HUES6 (cell line): ENCODE data around the gene DMBX1.

Source experiments
- H3K27ac ChIP-seq: 2 replicates; pipeline ENCODE4 v1.7.0; 2013; ENCODE audit warnings: low read depth, mild to moderate bottlenecking, low read length, inconsistent platforms
- H3K27me3 ChIP-seq: 2 replicates; pipeline ENCODE4 v1.6.1; 2013; ENCODE audit warnings: low read length; ENCODE audit not compliant: control insufficient read depth, insufficient read depth
- H3K36me3 ChIP-seq: 2 replicates; pipeline ENCODE4 v1.6.1; 2013; ENCODE audit warnings: low read length; ENCODE audit not compliant: control insufficient read depth, insufficient read depth
- H3K4me1 ChIP-seq: 2 replicates; pipeline ENCODE4 v1.6.1; 2013; ENCODE audit warnings: low read length; ENCODE audit not compliant: control insufficient read depth, insufficient read depth
- H3K4me3 ChIP-seq: 2 replicates; pipeline ENCODE4 v1.5.1; 2013; ENCODE audit warnings: low read depth, low read length
- H3K9ac ChIP-seq: one replicate; pipeline ENCODE4 v1.6.1; 2013; ENCODE audit warnings: mild to moderate bottlenecking, low read length
- H3K9me3 ChIP-seq: 2 replicates; pipeline ENCODE4 v1.6.1; 2013; ENCODE audit warnings: low read depth, low read length; ENCODE audit not compliant: control insufficient read depth, insufficient read depth

DMBX1 gene

GRCh38 chr1:46450160-46450517 is 39.5 kb upstream of the DMBX1 start:
- H3K9ac ChIP-seq = no peak overlapping the region
- H3K27ac ChIP-seq = no peak overlapping the region
- peaks cover 36% of the 10 kb centered on the region for H3K4me1 ChIP-seq
- H3K27me3 ChIP-seq = peaks cover 100% of the 10 kb centered on the region
- no peaks in the 10 kb centered on the region for H3K9me3 ChIP-seq
- H3K4me3 ChIP-seq = no peak overlapping the region
- H3K36me3 ChIP-seq = no peaks in the 10 kb centered on the region

DNA sequence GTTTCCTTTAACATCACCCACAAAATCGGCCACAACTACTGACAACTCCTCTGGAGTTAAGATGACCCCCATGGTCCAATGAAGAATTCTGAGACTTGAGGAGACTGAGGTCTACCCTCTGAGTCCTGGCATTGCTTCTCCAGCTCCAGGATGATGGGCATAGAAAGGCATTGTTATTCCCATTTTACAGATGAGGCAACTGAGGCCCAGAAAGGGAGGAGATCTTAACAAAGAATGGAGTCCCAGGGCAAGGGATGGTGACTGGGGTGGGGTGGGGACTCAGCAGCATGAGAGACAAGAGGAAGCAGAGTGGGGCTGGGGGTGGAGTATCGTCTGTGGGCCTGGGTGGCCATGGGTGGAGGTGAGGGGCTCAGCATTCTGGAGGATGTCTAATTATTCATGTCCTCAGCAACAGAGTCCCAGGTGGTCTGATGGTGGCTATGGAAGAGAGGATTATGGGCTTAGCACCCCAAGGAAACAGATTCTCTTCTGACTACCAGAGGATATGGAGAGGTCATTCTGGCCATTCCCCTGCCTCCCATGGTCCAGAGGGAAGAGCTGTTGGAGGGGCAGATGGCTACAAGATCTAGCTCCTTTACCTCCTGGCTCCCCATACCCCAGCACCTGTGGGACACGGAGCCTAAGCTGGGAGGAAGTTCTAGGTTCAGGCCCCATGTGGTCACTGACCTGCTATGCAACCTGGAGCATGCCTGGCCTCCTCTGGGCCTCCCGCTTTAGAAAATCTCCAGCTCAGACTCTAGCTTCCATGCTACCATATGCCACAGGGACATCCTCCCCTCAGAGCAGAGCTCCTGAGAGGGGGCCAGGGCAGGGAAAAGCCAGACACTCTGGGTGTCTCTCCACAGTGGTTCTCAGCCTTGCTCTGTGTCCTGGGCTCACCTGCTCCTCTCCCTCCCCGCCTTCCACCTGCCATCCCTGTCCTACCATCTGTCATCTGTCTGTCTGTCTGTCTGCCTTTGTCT is 37.4 kb upstream of the DMBX1 start:
- Histone ChIP-seq H3K4me1 (peaks cover 40% of the 10 kb centered on the region), H3K27me3 (peaks cover 98% of the 10 kb centered on the region), H3K4me3 (peak overlapping the region; percentile 7; the same call in 1 of the 2 replicates), H3K27ac (no peak overlapping the region), H3K9ac (no peak overlapping the region), H3K36me3 (no peaks in the 10 kb centered on the region), H3K9me3 (no peaks in the 10 kb centered on the region)

DNA sequence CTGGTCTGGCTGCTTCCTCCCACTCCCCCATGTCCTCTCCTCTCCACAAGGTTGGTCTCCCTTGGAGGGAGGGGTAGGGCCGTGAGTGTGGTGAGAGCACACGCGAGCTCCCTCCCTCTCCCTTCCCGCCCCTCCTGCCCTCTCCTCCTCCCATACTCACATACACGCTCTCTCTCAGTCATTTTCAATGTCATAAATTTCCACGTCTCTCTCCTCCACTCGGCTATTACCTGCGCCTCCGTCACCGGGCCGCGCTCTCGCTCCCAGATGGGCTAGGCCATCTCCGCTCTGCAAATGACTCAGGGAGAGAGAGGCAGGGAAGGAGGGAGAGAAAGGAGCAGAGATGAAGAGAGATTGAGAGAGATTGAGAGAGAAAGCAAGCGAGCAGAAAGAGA is 36.7 kb upstream of the DMBX1 start:
- Histone ChIP-seq H3K9ac (no peak overlapping the region), H3K36me3 (no peaks in the 10 kb centered on the region), H3K4me3 (peak overlapping the region; percentile 7), H3K27ac (no peak overlapping the region), H3K9me3 (no peaks in the 10 kb centered on the region), H3K4me1 (peaks cover 33% of the 10 kb centered on the region), H3K27me3 (peaks cover 98% of the 10 kb centered on the region)

- Histone ChIP-seq H3K9ac (no peak overlapping the region), H3K27me3 (peaks cover 98% of the 10 kb centered on the region), H3K4me1 (peaks cover 32% of the 10 kb centered on the region), H3K9me3 (no peaks in the 10 kb centered on the region), H3K36me3 (no peaks in the 10 kb centered on the region), H3K27ac (no peak overlapping the region), H3K4me3 (0 out of 2 replicates have a peak overlapping the region, but pooled peaks have one; percentile 7)
Measured at GRCh38 chr1:46453449-46453848, 36.2 kb upstream of the DMBX1 start.

- H3K27ac ChIP-seq = no peak overlapping the region
- H3K36me3 ChIP-seq = no peaks in the 10 kb centered on the region
- H3K9me3 ChIP-seq = no peaks in the 10 kb centered on the region
- peaks cover 24% of the 10 kb centered on the region; the same call in 1 of the 2 replicates for H3K4me1 ChIP-seq
- H3K9ac ChIP-seq = no peak overlapping the region
- no peak overlapping the region for H3K4me3 ChIP-seq
- peaks cover 98% of the 10 kb centered on the region for H3K27me3 ChIP-seq
Measured at GRCh38 chr1:46455951-46456350, 33.7 kb upstream of the DMBX1 start.

- Histone ChIP-seq H3K9ac (no peak overlapping the region), H3K36me3 (no peaks in the 10 kb centered on the region), H3K4me3 (no peak overlapping the region), H3K27ac (no peak overlapping the region), H3K9me3 (no peaks in the 10 kb centered on the region), H3K4me1 (peaks cover 29% of the 10 kb centered on the region), H3K27me3 (peaks cover 98% of the 10 kb centered on the region)
Measured at GRCh38 chr1:46456411-46456963, 33.1 kb upstream of the DMBX1 start.

GRCh38 chr1:46457178-46457577 is 32.5 kb upstream of the DMBX1 start:
- H3K36me3 ChIP-seq = no peaks in the 10 kb centered on the region
- no peak overlapping the region for H3K4me3 ChIP-seq
- no peak overlapping the region for H3K9ac ChIP-seq
- H3K4me1 ChIP-seq = peaks cover 36% of the 10 kb centered on the region
- no peak overlapping the region for H3K27ac ChIP-seq
- H3K27me3 ChIP-seq = peaks cover 98% of the 10 kb centered on the region
- no peaks in the 10 kb centered on the region for H3K9me3 ChIP-seq

DNA sequence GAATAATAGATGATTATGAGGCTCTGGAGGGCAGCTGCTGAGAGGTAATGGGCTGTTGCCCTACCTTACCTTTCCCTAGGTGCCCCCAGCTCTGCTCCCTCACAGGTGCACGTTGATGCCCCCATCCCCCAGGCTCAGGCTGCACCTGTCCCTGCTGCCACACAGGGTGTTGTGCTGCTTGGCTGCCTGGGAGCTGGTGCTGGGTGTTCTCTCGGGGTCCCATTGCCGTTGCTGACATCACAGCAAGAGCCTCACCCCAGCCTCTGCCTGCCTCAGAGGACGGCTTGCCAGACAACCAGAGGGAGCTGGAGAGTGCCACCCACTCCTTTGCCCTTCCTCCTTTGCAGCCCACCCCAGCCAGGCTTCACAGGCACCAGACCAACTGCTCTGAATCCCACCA is 31.4 kb upstream of the DMBX1 start:
- Histone ChIP-seq H3K27ac (no peak overlapping the region), H3K4me3 (no peak overlapping the region), H3K9me3 (no peaks in the 10 kb centered on the region), H3K27me3 (peaks cover 95% of the 10 kb centered on the region), H3K4me1 (peaks cover 30% of the 10 kb centered on the region), H3K9ac (no peak overlapping the region), H3K36me3 (no peaks in the 10 kb centered on the region)

GRCh38 chr1:46458846-46459245 is 30.8 kb upstream of the DMBX1 start:
- Histone ChIP-seq H3K4me1 (peaks cover 29% of the 10 kb centered on the region), H3K27ac (no peak overlapping the region), H3K9ac (no peak overlapping the region), H3K27me3 (peaks cover 95% of the 10 kb centered on the region), H3K4me3 (no peak overlapping the region), H3K36me3 (no peaks in the 10 kb centered on the region), H3K9me3 (no peaks in the 10 kb centered on the region)

DNA sequence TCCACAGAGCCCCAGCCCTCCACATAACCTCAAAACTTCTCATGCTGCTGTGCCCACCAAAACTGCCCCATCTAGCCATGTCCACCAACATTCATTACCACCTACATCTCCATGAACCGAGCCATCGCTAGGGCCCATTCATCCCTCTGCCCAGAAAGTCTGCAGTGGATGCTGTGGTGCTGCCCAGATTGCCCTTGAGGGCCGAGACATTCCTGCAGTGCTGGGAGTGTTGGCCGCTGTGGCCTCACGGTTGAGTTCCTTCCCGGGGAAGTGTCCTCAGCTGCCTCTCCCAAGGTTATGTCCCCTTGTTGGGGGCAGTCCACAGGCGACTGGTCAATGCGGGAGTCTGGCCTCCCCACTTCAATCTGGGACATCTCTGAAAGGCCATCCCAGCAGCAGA is 30.3 kb upstream of the DMBX1 start:
- H3K4me1 ChIP-seq = peaks cover 33% of the 10 kb centered on the region
- no peak overlapping the region for H3K27ac ChIP-seq
- H3K36me3 ChIP-seq = no peaks in the 10 kb centered on the region
- peaks cover 95% of the 10 kb centered on the region for H3K27me3 ChIP-seq
- H3K9ac ChIP-seq = no peak overlapping the region
- no peak overlapping the region for H3K4me3 ChIP-seq
- no peaks in the 10 kb centered on the region for H3K9me3 ChIP-seq

DNA sequence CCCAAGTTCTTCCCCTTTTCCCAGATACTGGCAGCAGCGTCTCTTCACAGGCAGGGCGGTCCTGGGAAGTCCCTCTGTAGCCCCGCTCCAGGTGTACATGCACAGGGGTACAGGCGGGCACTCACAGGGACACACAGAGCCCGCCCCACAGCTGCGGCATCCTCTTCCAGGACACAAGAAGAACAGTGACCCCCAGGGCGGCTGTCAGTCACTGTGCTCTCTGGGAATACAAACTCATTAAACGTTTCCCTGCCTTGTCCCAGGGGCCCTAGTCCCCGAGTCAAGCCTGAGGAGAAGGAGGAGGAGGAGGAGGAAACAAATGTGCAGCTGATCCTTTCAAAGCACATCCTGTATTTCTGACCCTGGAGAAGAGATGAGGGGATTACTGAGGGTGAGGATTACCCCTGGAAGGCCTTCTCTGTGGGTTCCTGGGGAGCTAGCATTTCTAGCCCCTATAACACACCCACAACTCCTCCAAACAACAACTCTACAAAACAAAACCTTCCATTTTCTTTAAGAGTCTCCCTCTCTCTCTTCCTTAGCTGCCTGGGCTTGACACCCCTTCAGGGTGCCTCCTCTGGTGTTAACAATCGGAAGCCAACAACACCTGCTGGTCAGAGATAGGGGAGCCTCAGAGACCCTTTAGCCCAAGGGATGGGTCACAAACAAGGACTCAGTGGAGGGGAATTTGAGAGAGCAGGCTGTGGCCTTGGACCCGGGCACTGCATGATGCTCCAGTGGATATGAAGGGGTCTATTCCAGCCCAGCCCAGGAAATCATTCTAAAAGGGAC is 28.4 kb upstream of the DMBX1 start:
- peaks cover 98% of the 10 kb centered on the region for H3K27me3 ChIP-seq
- H3K4me3 ChIP-seq = no peak overlapping the region
- peaks cover 50% of the 10 kb centered on the region for H3K4me1 ChIP-seq
- H3K36me3 ChIP-seq = no peaks in the 10 kb centered on the region
- no peaks in the 10 kb centered on the region for H3K9me3 ChIP-seq
- no peak overlapping the region for H3K27ac ChIP-seq
- no peak overlapping the region for H3K9ac ChIP-seq
